ENCODE measurements around the gene BAIAP2.

The BAIAP2 gene

DNA sequence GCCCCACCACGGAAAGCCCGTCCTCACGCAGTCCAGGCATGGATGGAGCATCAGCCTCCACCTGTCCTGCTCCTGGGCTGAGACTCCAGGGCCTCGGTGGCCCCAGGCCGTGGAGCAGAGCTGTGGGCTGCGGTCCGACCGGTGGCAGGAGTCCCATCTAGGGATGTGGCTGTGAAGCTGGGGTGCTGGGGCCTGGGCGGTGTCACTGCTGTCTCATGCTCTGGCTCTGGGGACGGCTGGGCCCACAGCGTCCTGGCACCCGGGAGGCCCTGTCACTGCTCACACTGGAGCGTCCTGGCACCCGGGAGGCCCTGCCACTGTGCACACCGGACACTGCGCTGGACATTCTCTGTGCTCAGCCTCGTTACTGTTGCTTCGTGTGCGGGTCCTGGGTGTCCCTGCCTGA lies 8.4 kb downstream of the BAIAP2 start:
- H3K9ac ChIP-seq (ENCODE audit: low read length) = no peak overlapping the region
- no peak overlapping the region for H3K27ac ChIP-seq (ENCODE audit: low read depth, low read length)
- H3K4me3 ChIP-seq (ENCODE audit: insufficient read depth, low read length, poor library complexity, severe bottlenecking) = no peak overlapping the region
- no peak for TF ChIP-seq EZH2phosphoT487 (conservative IDR thresholded peaks at IDR 0.05; ENCODE audit: low read length)
- TF ChIP-seq, protein P1, sequence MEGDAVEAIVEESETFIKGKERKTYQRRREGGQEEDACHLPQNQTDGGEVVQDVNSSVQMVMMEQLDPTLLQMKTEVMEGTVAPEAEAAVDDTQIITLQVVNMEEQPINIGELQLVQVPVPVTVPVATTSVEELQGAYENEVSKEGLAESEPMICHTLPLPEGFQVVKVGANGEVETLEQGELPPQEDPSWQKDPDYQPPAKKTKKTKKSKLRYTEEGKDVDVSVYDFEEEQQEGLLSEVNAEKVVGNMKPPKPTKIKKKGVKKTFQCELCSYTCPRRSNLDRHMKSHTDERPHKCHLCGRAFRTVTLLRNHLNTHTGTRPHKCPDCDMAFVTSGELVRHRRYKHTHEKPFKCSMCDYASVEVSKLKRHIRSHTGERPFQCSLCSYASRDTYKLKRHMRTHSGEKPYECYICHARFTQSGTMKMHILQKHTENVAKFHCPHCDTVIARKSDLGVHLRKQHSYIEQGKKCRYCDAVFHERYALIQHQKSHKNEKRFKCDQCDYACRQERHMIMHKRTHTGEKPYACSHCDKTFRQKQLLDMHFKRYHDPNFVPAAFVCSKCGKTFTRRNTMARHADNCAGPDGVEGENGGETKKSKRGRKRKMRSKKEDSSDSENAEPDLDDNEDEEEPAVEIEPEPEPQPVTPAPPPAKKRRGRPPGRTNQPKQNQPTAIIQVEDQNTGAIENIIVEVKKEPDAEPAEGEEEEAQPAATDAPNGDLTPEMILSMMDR (IDR thresholded peaks at IDR 0.05; ENCODE audit: insufficient read depth, low read length, poor library complexity, severe bottlenecking) = no peak
- no peaks in the 10 kb centered on the region for H3F3A ChIP-seq (ENCODE audit: insufficient read depth)
- H3K79me2 ChIP-seq (ENCODE audit: insufficient read depth, low read length) = no peaks in the 10 kb centered on the region
- H4K20me1 ChIP-seq (ENCODE audit: low read depth, low read length) = no peaks in the 10 kb centered on the region
- H3K9me2 ChIP-seq (replicated peaks; ENCODE audit: insufficient read depth, low read length) = no peaks in the 10 kb centered on the region
- H3K27me3 ChIP-seq (ENCODE audit: low read length) = no peaks in the 10 kb centered on the region
- H3K4me2 ChIP-seq (ENCODE audit: low read depth, low read length, poor library complexity, severe bottlenecking) = no peak overlapping the region
- H2AFZ ChIP-seq (ENCODE audit: low read depth, low read length, severe bottlenecking) = no peak overlapping the region
- no peaks in the 10 kb centered on the region for H3K9me3 ChIP-seq (ENCODE audit: insufficient read depth, low read length)
- H3K36me3 ChIP-seq (ENCODE audit: low read length) = no peaks in the 10 kb centered on the region

DNA sequence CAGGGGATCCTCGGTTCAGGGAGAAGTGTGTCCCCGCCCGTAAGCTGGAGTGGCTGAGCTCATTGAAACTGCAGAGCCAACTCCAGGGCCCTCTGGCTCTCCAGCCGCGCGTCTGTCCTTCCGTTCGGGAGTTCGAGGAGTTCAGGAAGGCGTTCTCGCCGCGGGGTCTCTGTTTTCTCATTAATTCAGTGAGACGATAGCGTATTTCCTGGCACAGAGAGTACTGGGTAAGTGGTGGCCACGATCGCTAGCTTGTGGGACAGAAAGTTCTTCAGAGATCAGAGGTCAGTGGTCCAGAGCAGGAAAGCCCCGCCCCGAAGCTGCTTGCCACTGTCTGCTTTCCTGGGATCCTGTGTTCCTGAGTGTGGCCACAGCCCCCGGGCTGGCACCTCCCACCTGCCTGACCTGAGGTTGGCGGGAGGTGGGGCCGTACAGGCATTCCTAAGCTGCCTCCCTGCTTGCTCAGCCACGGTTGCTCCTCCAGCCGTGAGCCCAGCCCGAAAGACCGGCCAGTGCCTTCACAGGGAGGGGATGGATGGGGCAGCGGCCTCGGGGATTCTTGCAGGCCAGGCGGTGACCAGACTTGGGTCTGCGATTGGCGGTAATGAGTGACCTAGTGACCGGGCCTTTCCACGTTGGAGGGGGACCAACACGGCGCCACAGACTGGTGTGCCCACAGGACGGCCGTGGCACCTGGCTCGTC lies 8.9 kb downstream of the BAIAP2 start:
- no peak overlapping the region for H2AFZ ChIP-seq (ENCODE audit: low read depth, low read length, severe bottlenecking)
- no peaks in the 10 kb centered on the region for H3K79me2 ChIP-seq (ENCODE audit: insufficient read depth, low read length)
- H3K4me3 ChIP-seq (ENCODE audit: insufficient read depth, low read length, poor library complexity, severe bottlenecking) = no peak overlapping the region
- H3K36me3 ChIP-seq (ENCODE audit: low read length) = no peaks in the 10 kb centered on the region
- no peaks in the 10 kb centered on the region for H3K9me3 ChIP-seq (ENCODE audit: insufficient read depth, low read length)
- no peak overlapping the region for H3K4me2 ChIP-seq (ENCODE audit: low read depth, low read length, poor library complexity, severe bottlenecking)
- H3K9me2 ChIP-seq (replicated peaks; ENCODE audit: insufficient read depth, low read length) = no peaks in the 10 kb centered on the region
- H4K20me1 ChIP-seq (ENCODE audit: low read depth, low read length) = no peaks in the 10 kb centered on the region
- TF ChIP-seq, protein P1 (IDR thresholded peaks at IDR 0.05; ENCODE audit: insufficient read depth, low read length, poor library complexity, severe bottlenecking) = no peak
- no peak for TF ChIP-seq EZH2phosphoT487 (conservative IDR thresholded peaks at IDR 0.05; ENCODE audit: low read length)
- no peaks in the 10 kb centered on the region for H3F3A ChIP-seq (ENCODE audit: insufficient read depth)
- H3K9ac ChIP-seq (ENCODE audit: low read length) = no peak overlapping the region
- no peak overlapping the region for H3K27ac ChIP-seq (ENCODE audit: low read depth, low read length)
- H3K27me3 ChIP-seq (ENCODE audit: low read length) = no peaks in the 10 kb centered on the region

DNA sequence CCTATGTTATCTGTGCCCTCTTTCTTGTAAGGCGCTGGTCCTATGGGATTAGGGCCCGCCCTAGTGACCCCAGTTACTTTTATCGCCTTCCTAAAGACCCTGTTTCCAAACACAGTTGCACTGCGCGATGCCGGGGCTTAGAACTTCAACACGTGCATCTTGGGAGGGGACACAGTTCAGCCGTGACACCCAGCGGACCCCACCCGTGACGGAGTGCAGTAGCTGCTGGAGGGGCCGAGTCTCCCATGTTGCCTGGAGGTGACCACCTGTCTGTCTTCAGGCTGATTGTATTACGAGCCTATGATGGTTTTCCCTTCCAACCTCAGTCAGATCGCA lies 9.4 kb downstream of the BAIAP2 start:
- no peak for TF ChIP-seq EZH2phosphoT487 (conservative IDR thresholded peaks at IDR 0.05; ENCODE audit: low read length)
- TF ChIP-seq, protein P1 (IDR thresholded peaks at IDR 0.05; ENCODE audit: insufficient read depth, low read length, poor library complexity, severe bottlenecking) = no peak
- Histone ChIP-seq H3K27ac (ENCODE audit: low read depth, low read length) (no peak overlapping the region), H3K4me2 (ENCODE audit: low read depth, low read length, poor library complexity, severe bottlenecking) (no peak overlapping the region), H3K4me3 (ENCODE audit: insufficient read depth, low read length, poor library complexity, severe bottlenecking) (no peak overlapping the region), H3F3A (ENCODE audit: insufficient read depth) (no peaks in the 10 kb centered on the region), H2AFZ (ENCODE audit: low read depth, low read length, severe bottlenecking) (no peak overlapping the region), H3K27me3 (ENCODE audit: low read length) (no peaks in the 10 kb centered on the region), H3K9ac (ENCODE audit: low read length) (no peak overlapping the region), H3K79me2 (ENCODE audit: insufficient read depth, low read length) (no peaks in the 10 kb centered on the region), H3K36me3 (ENCODE audit: low read length) (no peaks in the 10 kb centered on the region), H3K9me2 (replicated peaks; ENCODE audit: insufficient read depth, low read length) (no peaks in the 10 kb centered on the region), H4K20me1 (ENCODE audit: low read depth, low read length) (no peaks in the 10 kb centered on the region), H3K9me3 (ENCODE audit: insufficient read depth, low read length) (no peaks in the 10 kb centered on the region)

Data from SU-DHL-6 (cell line).